GM23248 (cell line): ENCODE data around the gene GALNT17. TPM values are rescaled to one million over a fixed set of nuclear protein-coding genes. Genes with fewer than 3 reads are reported as not detected.

Source experiments
- DNase-seq: peaks from one replicate; pipeline ENCODE4 v3.0.0-alpha.2; 2015
- H2AFZ ChIP-seq: fragments of 200-600 bp; sonication (generic); 2 replicates; pipeline ENCODE4 v1.6.1; 2016; ENCODE audit warnings: antibody characterized with exemption
- H3F3A ChIP-seq: fragments of 200-600 bp; sonication (generic); 2 replicates; pipeline ENCODE4 v1.6.1; 2016; ENCODE audit warnings: mild to moderate bottlenecking, antibody characterized with exemption, mixed run types; ENCODE audit not compliant: insufficient read depth
- H3K27ac ChIP-seq: fragments of 200-600 bp; sonication (generic); 2 replicates; pipeline ENCODE4 v1.5.1; 2016; ENCODE audit warnings: mild to moderate bottlenecking
- H3K27me3 ChIP-seq: fragments of 200-600 bp; sonication (generic); replicated peaks from 2 replicates; pipeline ENCODE4 v1.6.1; 2016; ENCODE audit warnings: mild to moderate bottlenecking; ENCODE audit not compliant: insufficient read depth
- H3K36me3 ChIP-seq: fragments of 200-600 bp; sonication (generic); 2 replicates; pipeline ENCODE4 v1.6.1; 2016; ENCODE audit warnings: low read depth, mild to moderate bottlenecking
- H3K4me1 ChIP-seq: fragments of 200-600 bp; sonication (generic); 2 replicates; pipeline ENCODE4 v1.6.1; 2016; ENCODE audit warnings: mild to moderate bottlenecking; ENCODE audit not compliant: insufficient read depth
- H3K4me2 ChIP-seq: fragments of 200-600 bp; sonication (generic); one replicate; pipeline ENCODE4 v1.6.1; 2016; ENCODE audit warnings: mild to moderate bottlenecking; ENCODE audit not compliant: unreplicated experiment
- H3K4me3 ChIP-seq: fragments of 200-600 bp; sonication (generic); 2 replicates; pipeline ENCODE4 v1.5.1; 2016; ENCODE audit warnings: mild to moderate bottlenecking
- H3K79me2 ChIP-seq: fragments of 200-600 bp; sonication (generic); 2 replicates; pipeline ENCODE4 v1.6.1; 2016; ENCODE audit warnings: mild to moderate bottlenecking; ENCODE audit not compliant: insufficient read depth
- H3K9ac ChIP-seq: fragments of 200-600 bp; sonication (generic); 2 replicates; pipeline ENCODE4 v1.6.1; 2016; ENCODE audit warnings: mild to moderate bottlenecking
- H3K9me2 ChIP-seq: fragments of 200-600 bp; sonication (generic); 2 replicates; pipeline ENCODE4 v1.6.1; 2016; ENCODE audit warnings: mixed run types, mild to moderate bottlenecking, moderate library complexity; ENCODE audit not compliant: insufficient read depth
- H3K9me3 ChIP-seq: fragments of 200-600 bp; sonication (generic); one replicate; pipeline ENCODE4 v1.6.1; 2017; ENCODE audit warnings: low read depth
- H4K20me1 ChIP-seq: fragments of 200-600 bp; sonication (generic); 2 replicates; pipeline ENCODE4 v1.6.0; 2016; ENCODE audit not compliant: insufficient read depth
- EZH2 ChIP-seq: fragments of 200-600 bp; sonication (generic); IDR thresholded peaks from 2 replicates; pipeline ENCODE4 v1.6.1; 2018; ENCODE audit warnings: antibody characterized with exemption, mild to moderate bottlenecking; ENCODE audit not compliant: insufficient read depth, poor library complexity, severe bottlenecking
- EZH2phosphoT487 ChIP-seq: fragments of 200-600 bp; sonication (generic); IDR thresholded peaks from 2 replicates; pipeline ENCODE4 v1.6.1; 2018; ENCODE audit warnings: antibody characterized with exemption, moderate library complexity, mild to moderate bottlenecking, low read depth; ENCODE audit not compliant: insufficient read depth
- WGBS, 2 experiments: methylation state at CpG; one replicate each; pipeline ENCODE4 v1.1.6; 2015 to 2017; ENCODE audit warnings: low lambda C conversion rate in 2 of 2, low coverage in 1 of 2; ENCODE audit errors: missing lambda C conversion rate in 2 of 2; 5-methylcytosine and 5-hydroxymethylcytosine counted together
- in situ Hi-C: fragments of 300-500 bp; cut with MboI; formaldehyde crosslinking; loops from 2 replicates; pipeline ENCODE4 v1.15.0; 2020
- polyA plus RNA-seq: library from polyadenylated mRNA; unstranded; fragments of >200 nt; fragmentation: Nextera tagmentation; extraction: Ambion mirVana; gene quantifications from 2 replicates; pipeline ENCODE4 v1.2.1, GENCODE V29; 2016
- total RNA-seq: library from RNA; depleted of rRNA; stranded (reverse); fragments of >200 nt; shearing (Covaris generic); gene quantifications from 2 replicates; pipeline ENCODE4 v1.2.3, GENCODE V29; 2014

Gene GALNT17
- total and polyA plus RNA-seq, 2 experiments from 2014 or later = not detected

GRCh38 chr7:71665716-71666115 lies 533.8 kb downstream of the GALNT17 start:
- Histone ChIP-seq H4K20me1 (no peaks in the 10 kb centered on the region), H3K36me3 (no peaks in the 10 kb centered on the region), H3F3A (no peaks in the 10 kb centered on the region), H2AFZ (no peak overlapping the region), H3K27ac (no peak overlapping the region), H3K9ac (no peak overlapping the region), H3K9me3 (no peaks in the 10 kb centered on the region), H3K4me2 (no peak overlapping the region), H3K9me2 (no peaks in the 10 kb centered on the region), H3K4me3 (no peak overlapping the region), H3K4me1 (no peaks in the 10 kb centered on the region), H3K79me2 (no peaks in the 10 kb centered on the region), H3K27me3 (no peaks in the 10 kb centered on the region)
- no peak for DNase-seq
- in situ Hi-C loops = no loop called here
- no peak for TF ChIP-seq EZH2
- TF ChIP-seq EZH2phosphoT487 = no peak
- WGBS, 2 experiments = 49 to 56% methylated on average over 3 of the region's 3 CpGs

- TF ChIP-seq EZH2phosphoT487 (no peak), EZH2 (no peak)
- Histone ChIP-seq H3K27me3 (no peaks in the 10 kb centered on the region), H3F3A (no peaks in the 10 kb centered on the region), H3K4me1 (no peaks in the 10 kb centered on the region), H3K4me2 (no peak overlapping the region), H3K9me3 (no peaks in the 10 kb centered on the region), H3K79me2 (no peaks in the 10 kb centered on the region), H3K36me3 (no peaks in the 10 kb centered on the region), H3K4me3 (no peak overlapping the region), H2AFZ (no peak overlapping the region), H3K9ac (no peak overlapping the region), H3K27ac (no peak overlapping the region), H4K20me1 (no peaks in the 10 kb centered on the region), H3K9me2 (no peaks in the 10 kb centered on the region)
- 23 to 52% methylated on average over 1 of the region's 1 CpG for WGBS, 2 experiments
- no peak for DNase-seq
- in situ Hi-C loops = no loop called here
Observed at GRCh38 chr7:71668572-71668971, 536.6 kb downstream of the GALNT17 start.

DNA sequence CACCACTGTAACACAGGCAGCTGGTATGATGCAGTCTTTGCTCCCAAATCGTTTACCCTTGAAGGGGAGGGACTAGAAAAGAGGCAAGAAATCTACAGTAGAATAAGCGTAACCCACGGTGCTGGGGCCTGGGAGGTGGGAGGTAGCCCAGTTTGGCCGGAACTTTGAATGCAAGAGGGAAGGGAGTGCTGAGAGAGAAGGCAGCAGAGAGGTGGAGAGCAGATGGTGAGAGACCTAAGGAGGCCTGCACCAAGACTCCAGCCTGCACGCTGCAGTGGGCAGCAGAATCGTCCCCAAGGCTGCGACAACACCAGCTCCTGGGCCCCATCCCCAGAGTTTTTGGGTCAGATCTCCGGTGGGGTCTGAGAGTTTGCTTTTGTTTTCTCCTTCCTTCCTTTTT lies 547.5 kb downstream of the GALNT17 start:
- H3K27me3 ChIP-seq = no peaks in the 10 kb centered on the region
- no peak overlapping the region for H3K4me2 ChIP-seq
- no peak for DNase-seq
- H3K9me2 ChIP-seq = no peaks in the 10 kb centered on the region
- WGBS, 2 experiments = 43 to 44% methylated on average over 7 to 8 of the region's 8 CpGs
- H3K36me3 ChIP-seq = no peaks in the 10 kb centered on the region
- H3K9me3 ChIP-seq = no peaks in the 10 kb centered on the region
- no peak overlapping the region for H2AFZ ChIP-seq
- TF ChIP-seq EZH2phosphoT487 (no peak), EZH2 (no peak)
- no peaks in the 10 kb centered on the region for H4K20me1 ChIP-seq
- H3K27ac ChIP-seq = no peak overlapping the region
- H3F3A ChIP-seq = no peaks in the 10 kb centered on the region
- no peak overlapping the region for H3K4me3 ChIP-seq
- in situ Hi-C loops = no loop called here
- no peaks in the 10 kb centered on the region for H3K79me2 ChIP-seq
- no peaks in the 10 kb centered on the region for H3K4me1 ChIP-seq
- H3K9ac ChIP-seq = no peak overlapping the region

- H4K20me1 ChIP-seq = no peaks in the 10 kb centered on the region
- H3K9me3 ChIP-seq = no peaks in the 10 kb centered on the region
- no peak for DNase-seq
- in situ Hi-C loops = no loop called here
- no peak overlapping the region for H3K4me3 ChIP-seq
- H3K79me2 ChIP-seq = no peaks in the 10 kb centered on the region
- no peak overlapping the region for H3K9ac ChIP-seq
- H3F3A ChIP-seq = no peaks in the 10 kb centered on the region
- H3K27me3 ChIP-seq = no peaks in the 10 kb centered on the region
- H3K27ac ChIP-seq = no peak overlapping the region
- 55 to 59% methylated on average over 4 to 5 of the region's 5 CpGs for WGBS, 2 experiments
- H3K36me3 ChIP-seq = no peaks in the 10 kb centered on the region
- no peak overlapping the region for H2AFZ ChIP-seq
- H3K9me2 ChIP-seq = no peaks in the 10 kb centered on the region
- H3K4me1 ChIP-seq = no peaks in the 10 kb centered on the region
- no peak overlapping the region for H3K4me2 ChIP-seq
- TF ChIP-seq EZH2phosphoT487 = no peak
- no peak for TF ChIP-seq EZH2
Observed at GRCh38 chr7:71682181-71682580, 550.2 kb downstream of the GALNT17 start.
